Neuronal stem cell (in vitro differentiated cells): ENCODE results near the gene EPAS1.

Experiments used
- DNase-seq: peaks from one replicate; pipeline ENCODE4 v3.0.0-alpha.2; 2013; ENCODE audit warnings: low spot score
- H2AFZ ChIP-seq: one replicate; pipeline ENCODE4 v1.6.1; 2013; ENCODE audit warnings: mild to moderate bottlenecking, low read length, inconsistent platforms
- H2AK5ac ChIP-seq: 2 replicates; pipeline ENCODE4 v1.6.1; 2013; ENCODE audit warnings: low read depth, mild to moderate bottlenecking, inconsistent platforms, low read length, moderate library complexity, mixed read lengths
- H2BK120ac ChIP-seq: 2 replicates; pipeline ENCODE4 v1.6.1; 2013; ENCODE audit warnings: low read depth, mild to moderate bottlenecking, inconsistent platforms, low read length, moderate library complexity, mixed read lengths
- H2BK12ac ChIP-seq: one replicate; pipeline ENCODE4 v1.6.1; 2013; ENCODE audit warnings: low read length, inconsistent platforms
- H2BK15ac ChIP-seq: 2 replicates; pipeline ENCODE4 v1.6.1; 2013; ENCODE audit warnings: mild to moderate bottlenecking, low read length, inconsistent platforms, mixed read lengths
- H2BK5ac ChIP-seq: one replicate; pipeline ENCODE4 v1.6.1; 2013; ENCODE audit warnings: inconsistent platforms, mild to moderate bottlenecking, low read length, moderate library complexity
- H3K14ac ChIP-seq: one replicate; pipeline ENCODE4 v1.6.1; 2013; ENCODE audit warnings: low read length, inconsistent platforms
- H3K18ac ChIP-seq: 2 replicates; pipeline ENCODE4 v1.6.1; 2013; ENCODE audit warnings: low read length, inconsistent platforms
- H3K23ac ChIP-seq: 2 replicates; pipeline ENCODE4 v1.6.1; 2013; ENCODE audit warnings: low read depth, mild to moderate bottlenecking, mixed read lengths, low read length, inconsistent platforms; ENCODE audit not compliant: poor library complexity
- H3K27ac ChIP-seq: replicated peaks from 3 replicates; pipeline ENCODE4 v1.5.1; 2013; ENCODE audit warnings: low read length, inconsistent platforms
- H3K27me3 ChIP-seq, 3 experiments: 2 replicates each; pipeline ENCODE4 v1.6.1; 2013; ENCODE audit warnings: low read length in 3 of 3, mild to moderate bottlenecking in 2 of 3, inconsistent platforms in 1 of 3, low read depth in 1 of 3, mixed read lengths in 1 of 3, moderate library complexity in 1 of 3; ENCODE audit not compliant: control insufficient read depth in 3 of 3, insufficient read depth in 3 of 3
- H3K36me3 ChIP-seq, 2 donors: replicated peaks in 1 of 2; 2 replicates each; pipeline ENCODE4 v1.6.1; 2013; ENCODE audit warnings: low read length in 2 of 2; ENCODE audit not compliant: control insufficient read depth in 2 of 2, insufficient read depth in 2 of 2
- H3K4ac ChIP-seq: 2 replicates; pipeline ENCODE4 v1.6.1; 2013; ENCODE audit warnings: inconsistent platforms, mild to moderate bottlenecking, low read length, moderate library complexity
- H3K4me1 ChIP-seq, 2 donors: 1 replicate in 1 of 2; 2 replicates in 1 of 2; pipeline ENCODE4 v1.6.1; 2013; ENCODE audit warnings: low read length in 2 of 2, low read depth in 1 of 2; ENCODE audit not compliant: control insufficient read depth in 2 of 2, insufficient read depth in 1 of 2
- H3K4me2 ChIP-seq: one replicate; pipeline ENCODE4 v1.6.1; 2013; ENCODE audit warnings: mild to moderate bottlenecking, low read length, inconsistent platforms; ENCODE audit not compliant: insufficient read depth, poor library complexity, severe bottlenecking
- H3K4me3 ChIP-seq, 2 donors: 2 replicates each; pipeline ENCODE4 v1.5.1; 2013; ENCODE audit warnings: low read length in 2 of 2, mild to moderate bottlenecking in 2 of 2, inconsistent platforms in 1 of 2, moderate library complexity in 1 of 2
- H3K79me1 ChIP-seq: one replicate; pipeline ENCODE4 v1.6.1; 2013; ENCODE audit warnings: low read depth, mild to moderate bottlenecking, inconsistent platforms, low read length, moderate library complexity
- H3K9ac ChIP-seq: one replicate; pipeline ENCODE4 v1.6.1; 2013; ENCODE audit warnings: mild to moderate bottlenecking, low read depth, low read length, inconsistent platforms; ENCODE audit not compliant: poor library complexity
- H3K9me3 ChIP-seq, 2 donors: replicated peaks in 1 of 2; 2 replicates each; pipeline versions ENCODE3 to v1.6.1; 2013; ENCODE audit warnings: low read length in 2 of 2, mild to moderate bottlenecking in 2 of 2, inconsistent platforms in 1 of 2, low read depth in 1 of 2, mixed read lengths in 1 of 2, moderate library complexity in 1 of 2; ENCODE audit not compliant: control insufficient read depth in 2 of 2, insufficient read depth in 1 of 2
- H4K8ac ChIP-seq: one replicate; pipeline ENCODE4 v1.6.1; 2013; ENCODE audit warnings: low read depth, mild to moderate bottlenecking, inconsistent platforms, low read length, moderate library complexity
- H4K91ac ChIP-seq: one replicate; pipeline ENCODE4 v1.6.1; 2013; ENCODE audit warnings: low read length, low read depth, mild to moderate bottlenecking, inconsistent platforms; ENCODE audit not compliant: poor library complexity
- WGBS, 2 donors: extraction: QIAGEN DNeasy Blood & Tissue Kit; methylation state at CpG; one replicate each; pipeline ENCODE4 v1.1.7; 2013; ENCODE audit warnings: missing lambda C conversion rate in 2 of 2, mixed read lengths in 1 of 2; ENCODE audit not compliant: insufficient read length in 2 of 2, insufficient replicate concordance in 1 of 2; ENCODE audit errors: extremely low coverage in 2 of 2; 5-methylcytosine and 5-hydroxymethylcytosine counted together

The EPAS1 gene

GRCh38 chr2:46362667-46363012 is 65.4 kb downstream of the EPAS1 start:
- H3K9ac ChIP-seq, result no peak overlapping the region
- no peaks in the 10 kb centered on the region for H3K79me1 ChIP-seq
- H3K23ac ChIP-seq, result no peak overlapping the region
- no peak overlapping the region for H2BK15ac ChIP-seq
- H3K27me3 ChIP-seq, result peaks cover 0 to 3% (median 0%) of the 10 kb centered on the region in 3 experiments
- no peak overlapping the region for H2AFZ ChIP-seq
- no peaks in the 10 kb centered on the region for H3K4me1 ChIP-seq
- H3K27ac ChIP-seq, result no peak overlapping the region
- H2BK12ac ChIP-seq, result no peak overlapping the region
- no peak overlapping the region for H3K14ac ChIP-seq
- H3K4me2 ChIP-seq, result no peak overlapping the region
- no peak overlapping the region for H4K91ac ChIP-seq
- H4K8ac ChIP-seq, result no peak overlapping the region
- H3K18ac ChIP-seq, result no peak overlapping the region
- WGBS, 2 donors, result no CpG with 5 or more reads among the region's 4 CpGs
- no peak overlapping the region for H3K4ac ChIP-seq
- H2BK5ac ChIP-seq, result no peak overlapping the region
- no peak overlapping the region for H3K4me3 ChIP-seq
- H3K36me3 ChIP-seq, result no peaks in the 10 kb centered on the region
- H2AK5ac ChIP-seq, result no peak overlapping the region
- DNase-seq, result no peak
- peaks cover 0 to 9% of the 10 kb centered on the region in 2 donors for H3K9me3 ChIP-seq
- peak overlapping the region; percentile 32 for H2BK120ac ChIP-seq

GRCh38 chr2:46363535-46364170 is 66.4 kb downstream of the EPAS1 start:
- Histone ChIP-seq H3K4ac (no peak overlapping the region), H3K9me3 (peaks cover 0 to 7% of the 10 kb centered on the region in 2 donors), H3K27ac (no peak overlapping the region), H3K4me3 (no peak overlapping the region), H3K27me3 (peaks cover 0 to 3% (median 0%) of the 10 kb centered on the region in 3 experiments), H2BK120ac (no peak overlapping the region), H3K14ac (no peak overlapping the region), H3K9ac (no peak overlapping the region), H4K91ac (no peak overlapping the region), H3K79me1 (no peaks in the 10 kb centered on the region), H3K4me2 (no peak overlapping the region), H2BK5ac (no peak overlapping the region), H3K23ac (no peak overlapping the region), H3K18ac (no peak overlapping the region), H2AFZ (no peak overlapping the region), H2AK5ac (no peak overlapping the region), H2BK12ac (no peak overlapping the region), H3K36me3 (no peaks in the 10 kb centered on the region), H3K4me1 (no peaks in the 10 kb centered on the region), H2BK15ac (no peak overlapping the region), H4K8ac (no peak overlapping the region)
- no peak for DNase-seq
- no CpG with 5 or more reads among the region's 4 CpGs for WGBS, 2 donors

GRCh38 chr2:46364797-46365457 is 67.7 kb downstream of the EPAS1 start:
- Histone ChIP-seq H2BK120ac (no peak overlapping the region), H3K27ac (no peak overlapping the region), H2AFZ (no peak overlapping the region), H2BK5ac (no peak overlapping the region), H3K27me3 (peaks cover 0 to 3% (median 0%) of the 10 kb centered on the region in 3 experiments), H3K9me3 (peaks cover 0 to 7% of the 10 kb centered on the region in 2 donors), H2AK5ac (no peak overlapping the region), H3K4me3 (no peak overlapping the region), H3K4ac (no peak overlapping the region), H2BK12ac (no peak overlapping the region), H4K8ac (no peak overlapping the region), H3K14ac (no peak overlapping the region), H3K9ac (no peak overlapping the region), H3K4me1 (no peaks in the 10 kb centered on the region), H3K23ac (no peak overlapping the region), H3K4me2 (no peak overlapping the region), H3K36me3 (no peaks in the 10 kb centered on the region), H3K79me1 (no peaks in the 10 kb centered on the region), H2BK15ac (no peak overlapping the region), H3K18ac (no peak overlapping the region), H4K91ac (no peak overlapping the region)
- DNase-seq, result peak; percentile 26
- WGBS, 2 donors, result no CpG with 5 or more reads among the region's 4 CpGs

- H4K8ac ChIP-seq, result no peak overlapping the region
- H3K18ac ChIP-seq, result no peak overlapping the region
- no peaks in the 10 kb centered on the region for H3K36me3 ChIP-seq
- H3K79me1 ChIP-seq, result no peaks in the 10 kb centered on the region
- no peak for DNase-seq
- no peak overlapping the region for H3K14ac ChIP-seq
- peaks cover 0 to 7% of the 10 kb centered on the region in 2 donors for H3K9me3 ChIP-seq
- H2AK5ac ChIP-seq, result no peak overlapping the region
- no peak overlapping the region for H2BK15ac ChIP-seq
- no peak overlapping the region for H3K27ac ChIP-seq
- no peak overlapping the region for H4K91ac ChIP-seq
- H3K23ac ChIP-seq, result no peak overlapping the region
- H3K4me3 ChIP-seq, result no peak overlapping the region
- no peak overlapping the region for H3K4me2 ChIP-seq
- H3K4me1 ChIP-seq, result no peaks in the 10 kb centered on the region
- no peak overlapping the region for H2BK12ac ChIP-seq
- peaks cover 0 to under 1% (median 0%) of the 10 kb centered on the region in 3 experiments for H3K27me3 ChIP-seq
- H2AFZ ChIP-seq, result no peak overlapping the region
- WGBS, 2 donors, result no CpG with 5 or more reads among the region's 15 CpGs
- H3K9ac ChIP-seq, result no peak overlapping the region
- no peak overlapping the region for H2BK5ac ChIP-seq
- no peak overlapping the region for H3K4ac ChIP-seq
- no peak overlapping the region for H2BK120ac ChIP-seq
These were observed 68.9 kb downstream of the EPAS1 start for GRCh38 chr2:46365913-46366667.
